Thymus (tissue), 11 donors: Measurements from ENCODE around the gene URB1. TPM values are rescaled to one million over a fixed set of nuclear protein-coding genes. Genes with fewer than 3 reads are reported as not detected.

Experiments
- DNase-seq, 9 donors: peaks; one replicate each; pipeline ENCODE4 v3.0.0-alpha.2; 2013; ENCODE audit warnings: low spot score in 9 of 9, low read depth in 6 of 9, missing footprints in 1 of 9
- H3K27ac ChIP-seq, 2 donors: one replicate each; pipeline ENCODE4 v1.5.1; 2013; ENCODE audit warnings: control low read depth in 1 of 2, low read depth in 1 of 2, low read length in 1 of 2, mild to moderate bottlenecking in 1 of 2, moderate library complexity in 1 of 2
- H3K27me3 ChIP-seq, 2 donors: one replicate each; pipeline ENCODE4 v1.5.1; 2013; ENCODE audit warnings: low read length in 1 of 2; ENCODE audit not compliant: control insufficient read depth in 2 of 2, insufficient read depth in 1 of 2
- H3K36me3 ChIP-seq, 2 donors: one replicate each; pipeline ENCODE4 v1.5.1; 2013; ENCODE audit warnings: low read length in 1 of 2, mild to moderate bottlenecking in 1 of 2, moderate library complexity in 1 of 2; ENCODE audit not compliant: control insufficient read depth in 2 of 2, insufficient read depth in 2 of 2
- H3K4me1 ChIP-seq, 2 donors: one replicate each; pipeline ENCODE4 v1.5.1; 2013; ENCODE audit warnings: low read length in 2 of 2; ENCODE audit not compliant: control insufficient read depth in 2 of 2, insufficient read depth in 2 of 2
- H3K4me3 ChIP-seq, 2 donors: one replicate each; pipeline ENCODE4 v1.5.1; 2013; ENCODE audit warnings: low read length in 2 of 2, control low read depth in 1 of 2, mild to moderate bottlenecking in 1 of 2
- H3K9me3 ChIP-seq, 2 donors: one replicate each; pipeline ENCODE4 v1.5.1; 2013; ENCODE audit warnings: low read length in 1 of 2, mild to moderate bottlenecking in 1 of 2; ENCODE audit not compliant: control insufficient read depth in 2 of 2, insufficient read depth in 1 of 2
- WGBS: extraction: QIAGEN DNeasy Blood & Tissue Kit; methylation state at CpG from one replicate; pipeline ENCODE4 v1.1.7; 2013; 5-methylcytosine and 5-hydroxymethylcytosine counted together
- polyA plus RNA-seq: library from polyadenylated mRNA; stranded (reverse); fragments of 200-250 nt; gene quantifications from one replicate; pipeline ENCODE4 v1.2.3, GENCODE V29; 2013
- total RNA-seq: library from RNA; stranded (reverse); fragments of 120-200 nt; gene quantifications from one replicate; pipeline ENCODE4 v1.2.4, GENCODE V29; 2013
- donor health status: healthy.

Gene URB1
- total and polyA plus RNA-seq, 2 donors = 4.2 to 4.7 TPM

- Histone ChIP-seq H3K4me1 (no peaks in the 10 kb centered on the region), H3K36me3 (peaks cover 80 to 85% of the 10 kb centered on the region in 2 donors), H3K27ac (no peak overlapping the region), H3K4me3 (no peak overlapping the region), H3K27me3 (no peaks in the 10 kb centered on the region), H3K9me3 (no peaks in the 10 kb centered on the region)
- WGBS = 93% methylated on average over 6 of the region's 6 CpGs
- no peak for DNase-seq
Measured at GRCh38 chr21:32351428-32351827, 41.4 kb downstream of the URB1 start.

DNA sequence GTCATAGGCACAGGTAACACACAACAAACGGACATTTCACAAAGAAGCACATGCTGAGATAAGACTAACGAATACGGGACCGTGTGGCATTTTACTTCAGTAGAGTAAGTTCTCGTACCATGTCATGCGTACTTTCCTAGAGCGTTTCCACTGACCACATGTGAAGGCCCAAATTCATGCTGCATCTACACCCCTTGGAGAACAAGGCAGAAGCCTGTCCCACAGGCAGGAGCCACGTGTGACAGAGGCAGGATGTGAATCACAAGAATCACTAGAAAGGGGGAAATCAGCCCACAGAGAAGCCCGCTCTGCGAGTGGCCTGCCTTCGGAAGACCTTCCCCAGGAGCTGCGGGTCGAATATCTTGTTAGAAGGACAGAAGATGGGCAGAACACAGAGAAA, 41.8 kb downstream of the URB1 start:
- H3K9me3 ChIP-seq = no peaks in the 10 kb centered on the region
- H3K36me3 ChIP-seq = peaks cover 80 to 84% of the 10 kb centered on the region in 2 donors
- no peaks in the 10 kb centered on the region for H3K4me1 ChIP-seq
- no peak overlapping the region for H3K27ac ChIP-seq
- no peak for DNase-seq
- 96% methylated on average over 13 of the region's 13 CpGs for WGBS
- no peaks in the 10 kb centered on the region for H3K27me3 ChIP-seq
- H3K4me3 ChIP-seq = no peak overlapping the region

- no peak overlapping the region for H3K27ac ChIP-seq
- H3K4me3 ChIP-seq = no peak overlapping the region
- peaks cover 0 to 2% of the 10 kb centered on the region in 2 donors for H3K9me3 ChIP-seq
- DNase-seq = no peak
- WGBS = 98% methylated on average over 16 of the region's 16 CpGs
- H3K36me3 ChIP-seq = peaks cover 81 to 84% of the 10 kb centered on the region in 2 donors
- H3K4me1 ChIP-seq = no peaks in the 10 kb centered on the region
- no peaks in the 10 kb centered on the region for H3K27me3 ChIP-seq
Measured at GRCh38 chr21:32350211-32350980, 42.4 kb downstream of the URB1 start.

GRCh38 chr21:32349333-32349944, 43.4 kb downstream of the URB1 start:
- Histone ChIP-seq H3K27ac (no peak overlapping the region), H3K36me3 (peaks cover 81 to 88% of the 10 kb centered on the region in 2 donors), H3K27me3 (no peaks in the 10 kb centered on the region), H3K4me3 (no peak overlapping the region), H3K9me3 (peaks cover 3 to 9% of the 10 kb centered on the region in 2 donors), H3K4me1 (no peaks in the 10 kb centered on the region)
- no peak for DNase-seq
- 97% methylated on average over 16 of the region's 16 CpGs for WGBS

DNA sequence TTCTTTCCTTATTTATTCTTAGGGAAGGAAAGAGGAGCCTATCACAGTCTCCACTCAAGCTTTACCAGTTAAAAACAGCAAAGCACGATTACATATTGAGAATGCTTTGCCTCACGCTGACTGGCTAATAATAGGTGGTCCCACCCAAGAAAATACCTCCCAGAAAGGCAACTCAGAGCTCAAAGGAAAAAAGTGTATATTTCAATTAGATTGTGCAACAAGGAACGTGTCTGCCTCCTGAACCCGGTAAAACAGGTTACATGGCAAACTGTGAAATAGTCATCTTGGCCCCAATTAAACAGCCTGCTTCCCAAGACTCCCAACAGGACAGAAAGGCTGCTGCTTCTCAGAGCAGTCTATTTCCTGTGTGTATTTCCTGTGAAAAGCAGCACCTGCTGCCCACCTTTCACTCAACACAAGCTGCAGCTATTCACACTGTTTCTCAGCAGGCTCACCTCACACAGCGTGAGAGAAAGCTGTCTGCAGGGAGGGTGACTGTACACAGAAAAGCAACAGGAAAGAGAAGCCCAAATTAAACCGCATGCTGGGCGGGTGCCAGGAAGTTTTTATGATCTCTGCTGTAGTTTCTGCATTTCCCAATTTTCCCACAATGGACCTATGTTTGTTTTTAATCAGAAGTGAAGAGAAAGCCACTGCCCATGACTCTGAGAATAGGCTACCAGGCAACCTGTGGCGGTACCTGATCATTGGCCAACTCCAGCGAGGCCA, 44.0 kb downstream of the URB1 start:
- Histone ChIP-seq H3K4me3 (no peak overlapping the region), H3K27me3 (no peaks in the 10 kb centered on the region), H3K36me3 (peaks cover 81 to 89% of the 10 kb centered on the region in 2 donors), H3K9me3 (peaks cover 5 to 12% of the 10 kb centered on the region in 2 donors), H3K27ac (no peak overlapping the region), H3K4me1 (no peaks in the 10 kb centered on the region)
- 96% methylated on average over 9 of the region's 9 CpGs for whole genome bisulfite sequencing
- no peak for DNase-seq

DNA sequence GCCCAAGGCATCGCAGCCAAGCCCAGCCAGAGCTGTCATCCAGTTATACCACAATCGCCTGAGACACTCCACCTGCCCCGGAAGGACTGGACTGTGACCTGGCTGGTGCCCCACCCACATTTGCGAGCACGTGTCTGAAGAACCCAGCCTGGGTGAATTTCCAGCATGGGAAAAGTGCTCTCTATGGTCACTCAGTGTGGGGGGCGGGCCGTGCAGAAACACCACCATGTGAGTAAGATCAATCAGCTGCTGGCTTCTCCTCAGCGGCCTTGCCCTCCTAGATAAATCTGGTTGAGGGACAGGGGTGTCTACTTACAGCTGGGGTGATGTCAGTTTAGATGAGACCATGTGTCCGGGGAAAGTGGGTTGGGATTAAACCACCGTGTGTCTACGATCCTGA, 44.8 kb downstream of the URB1 start:
- no peaks in the 10 kb centered on the region for H3K27me3 ChIP-seq
- DNase-seq = no peak
- no peak overlapping the region for H3K4me3 ChIP-seq
- peaks cover 5 to 12% of the 10 kb centered on the region in 2 donors for H3K9me3 ChIP-seq
- H3K27ac ChIP-seq = no peak overlapping the region
- no peaks in the 10 kb centered on the region for H3K4me1 ChIP-seq
- 98% methylated on average over 11 of the region's 11 CpGs for WGBS
- H3K36me3 ChIP-seq = peaks cover 81 to 85% of the 10 kb centered on the region in 2 donors

- WGBS = 98% methylated on average over 12 of the region's 12 CpGs
- peaks cover 79 to 86% of the 10 kb centered on the region in 2 donors for H3K36me3 ChIP-seq
- no peak overlapping the region for H3K27ac ChIP-seq
Measured at GRCh38 chr21:32347351-32347750, 45.5 kb downstream of the URB1 start.

GRCh38 chr21:32346951-32347350, 45.9 kb downstream of the URB1 start:
- H3K9me3 ChIP-seq = peaks cover 5 to 12% of the 10 kb centered on the region in 2 donors
- H3K36me3 ChIP-seq = peaks cover 76 to 82% of the 10 kb centered on the region in 2 donors
- H3K27me3 ChIP-seq = no peaks in the 10 kb centered on the region
- no peaks in the 10 kb centered on the region for H3K4me1 ChIP-seq
- DNase-seq = no peak
- no peak overlapping the region for H3K4me3 ChIP-seq
- 97% methylated on average over 14 of the region's 14 CpGs for WGBS
- no peak overlapping the region for H3K27ac ChIP-seq

More at GRCh38 chr21:32347351-32347750, 45.5 kb downstream of the URB1 start:
- Histone ChIP-seq H3K4me1 (no peaks in the 10 kb centered on the region), H3K4me3 (no peak overlapping the region), H3K9me3 (peaks cover 5 to 12% of the 10 kb centered on the region in 2 donors), H3K27me3 (no peaks in the 10 kb centered on the region)
- DNase-seq = no peak
